GM10266 (cell line): ENCODE results near the gene KIRREL3.

ENCODE experiments used
- DNase-seq: peaks from one replicate; pipeline ENCODE4 v3.0.0; 2012; ENCODE audit errors: extremely low spot score
- TF ChIP-seq, protein P1 (sequence below): IDR thresholded peaks from 2 replicates; pipeline ENCODE4 v1.5.1; 2012; ENCODE audit warnings: mild to moderate bottlenecking, low read depth; ENCODE audit not compliant: control insufficient read depth, insufficient read depth; ENCODE audit errors: missing control alignments

Gene KIRREL3

GRCh38 chr11:127000291-127000968, at the start of gene KIRREL3:
TSS of gene KIRREL3 (minus strand) at chr11:127000770.
- TF ChIP-seq, protein P1, sequence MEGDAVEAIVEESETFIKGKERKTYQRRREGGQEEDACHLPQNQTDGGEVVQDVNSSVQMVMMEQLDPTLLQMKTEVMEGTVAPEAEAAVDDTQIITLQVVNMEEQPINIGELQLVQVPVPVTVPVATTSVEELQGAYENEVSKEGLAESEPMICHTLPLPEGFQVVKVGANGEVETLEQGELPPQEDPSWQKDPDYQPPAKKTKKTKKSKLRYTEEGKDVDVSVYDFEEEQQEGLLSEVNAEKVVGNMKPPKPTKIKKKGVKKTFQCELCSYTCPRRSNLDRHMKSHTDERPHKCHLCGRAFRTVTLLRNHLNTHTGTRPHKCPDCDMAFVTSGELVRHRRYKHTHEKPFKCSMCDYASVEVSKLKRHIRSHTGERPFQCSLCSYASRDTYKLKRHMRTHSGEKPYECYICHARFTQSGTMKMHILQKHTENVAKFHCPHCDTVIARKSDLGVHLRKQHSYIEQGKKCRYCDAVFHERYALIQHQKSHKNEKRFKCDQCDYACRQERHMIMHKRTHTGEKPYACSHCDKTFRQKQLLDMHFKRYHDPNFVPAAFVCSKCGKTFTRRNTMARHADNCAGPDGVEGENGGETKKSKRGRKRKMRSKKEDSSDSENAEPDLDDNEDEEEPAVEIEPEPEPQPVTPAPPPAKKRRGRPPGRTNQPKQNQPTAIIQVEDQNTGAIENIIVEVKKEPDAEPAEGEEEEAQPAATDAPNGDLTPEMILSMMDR, result no peak
- no peak for DNase-seq

- DNase-seq, result no peak
- TF ChIP-seq, protein P1, result no peak
These were observed 49.6 kb upstream of the KIRREL3 start for GRCh38 chr11:127050186-127050585.

DNA sequence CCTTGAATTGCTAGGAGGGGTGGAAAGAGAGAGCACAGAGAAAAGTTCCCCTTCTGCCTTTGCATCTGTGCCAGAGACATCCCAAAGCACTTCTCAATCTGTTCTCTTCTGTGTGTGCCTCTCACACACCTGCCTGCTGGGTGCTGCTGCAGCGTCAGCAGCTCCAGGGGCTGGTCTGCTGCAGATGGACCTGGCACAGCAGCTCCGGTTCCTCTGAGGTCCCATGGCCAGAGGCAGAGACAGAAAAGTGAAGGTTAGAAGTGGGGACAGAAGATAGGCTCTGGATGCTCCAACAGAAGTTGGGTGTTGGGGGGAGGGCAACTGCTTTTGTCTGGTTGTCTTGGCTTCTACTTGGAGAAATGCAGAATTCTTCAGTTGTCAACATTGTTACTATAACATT, 48.9 kb upstream of the KIRREL3 start:
- TF ChIP-seq, protein P1, result no peak
- DNase-seq, result no peak

DNA sequence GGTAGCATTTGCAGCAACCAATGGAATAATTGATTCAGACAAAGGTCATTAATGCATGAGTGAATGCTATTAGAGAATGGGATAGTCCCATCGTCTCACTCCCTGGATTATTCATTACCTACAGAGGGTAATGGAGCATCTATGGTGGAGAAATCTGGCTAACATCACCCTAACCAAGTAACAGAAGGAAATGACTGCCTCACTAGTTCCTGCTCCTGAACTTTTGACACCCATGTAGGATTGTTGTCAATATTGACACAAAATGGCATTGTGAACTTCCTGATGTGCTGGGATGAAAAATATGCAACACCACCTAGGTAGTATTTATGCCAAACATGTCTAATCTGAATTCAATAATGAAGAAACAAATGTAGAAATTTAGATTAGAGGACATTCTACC, 44.0 kb upstream of the KIRREL3 start:
- TF ChIP-seq, protein P1, result no peak
- DNase-seq, result no peak

- DNase-seq, result no peak
- TF ChIP-seq, protein P1, result no peak
These were observed 41.9 kb upstream of the KIRREL3 start for GRCh38 chr11:127042445-127042844.

DNA sequence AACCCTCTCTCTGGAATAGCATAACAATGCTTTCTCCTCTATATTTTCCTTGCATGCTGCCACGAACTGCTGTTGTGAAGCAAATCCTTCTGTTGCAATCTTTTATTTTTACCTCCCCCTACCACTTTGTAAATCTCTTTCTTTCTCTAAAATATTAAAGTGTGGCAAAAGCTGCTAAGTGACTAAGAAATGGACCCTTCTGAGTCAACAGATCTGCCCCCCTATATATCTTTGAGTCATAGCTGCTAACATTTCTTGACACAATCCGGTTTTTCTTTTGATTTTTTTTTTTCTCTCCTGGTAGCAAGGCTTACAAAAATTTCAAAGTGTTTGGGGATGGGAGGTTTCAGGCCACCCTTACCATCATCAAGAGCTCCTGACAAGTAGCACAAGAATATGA, 39.0 kb upstream of the KIRREL3 start:
- TF ChIP-seq, protein P1, result no peak
- no peak for DNase-seq

- DNase-seq, result no peak
- TF ChIP-seq, protein P1, result no peak
These were observed 37.0 kb upstream of the KIRREL3 start for GRCh38 chr11:127037596-127037995.
